ENCODE measurements around the gene CSNK2B.

CSNK2B gene

GRCh38 chr6:31665501-31666336 is at the start of gene CSNK2B:
CSNK2B (plus strand) TSS chr6:31666080; CDS start chr6:31666832, 752 bp downstream.
- peak; percentile 98 for DNase-seq

GRCh38 chr6:31617010-31617409 is 48.9 kb upstream of the CSNK2B start:
- DNase-seq, result no peak

DNA sequence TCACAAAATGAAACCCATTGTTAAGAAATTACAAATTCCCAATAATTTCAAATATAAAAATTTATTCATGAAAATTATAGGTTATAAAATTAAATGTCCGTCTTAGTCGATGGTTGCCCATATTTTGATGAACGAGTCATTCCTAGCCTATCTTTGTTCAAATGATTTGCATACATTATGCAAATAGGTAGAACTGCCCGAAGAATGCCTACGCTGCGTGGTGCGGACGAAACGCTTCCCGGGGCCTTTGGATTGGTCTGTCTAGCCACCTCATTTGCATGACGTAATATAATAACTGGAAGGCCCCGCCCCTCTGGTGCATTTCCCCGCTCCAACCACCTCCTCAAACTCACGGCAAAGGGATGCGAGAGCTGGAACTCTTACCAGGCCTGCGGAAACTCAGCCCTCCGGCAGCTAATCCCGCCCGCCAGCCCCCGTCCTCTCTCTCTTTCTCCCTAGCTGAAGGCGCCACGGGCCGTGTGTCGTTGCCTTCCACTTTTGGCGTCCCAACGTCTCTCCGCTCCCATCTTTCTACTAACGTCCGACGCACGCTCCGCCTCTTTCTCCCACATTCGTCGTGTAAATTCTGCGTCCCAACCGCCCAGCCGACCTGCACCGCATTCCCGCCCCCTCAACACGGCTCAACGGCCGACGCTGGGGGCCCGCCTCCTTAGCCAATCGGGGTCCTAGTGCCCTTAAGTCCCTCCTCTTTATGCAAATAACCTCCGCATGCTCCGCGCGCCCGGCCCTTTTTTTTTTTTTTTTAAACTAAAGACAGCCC is 45.9 kb upstream of the CSNK2B start:
- peak; percentile 98 for DNase-seq

GRCh38 chr6:31620586-31621319 is 45.1 kb upstream of the CSNK2B start, which contains the start of gene PRRC2A:
PRRC2A (plus strand) TSS chr6:31620715; CDS start chr6:31622790, 2,075 bp downstream.
- peak; percentile 83 for DNase-seq

DNA sequence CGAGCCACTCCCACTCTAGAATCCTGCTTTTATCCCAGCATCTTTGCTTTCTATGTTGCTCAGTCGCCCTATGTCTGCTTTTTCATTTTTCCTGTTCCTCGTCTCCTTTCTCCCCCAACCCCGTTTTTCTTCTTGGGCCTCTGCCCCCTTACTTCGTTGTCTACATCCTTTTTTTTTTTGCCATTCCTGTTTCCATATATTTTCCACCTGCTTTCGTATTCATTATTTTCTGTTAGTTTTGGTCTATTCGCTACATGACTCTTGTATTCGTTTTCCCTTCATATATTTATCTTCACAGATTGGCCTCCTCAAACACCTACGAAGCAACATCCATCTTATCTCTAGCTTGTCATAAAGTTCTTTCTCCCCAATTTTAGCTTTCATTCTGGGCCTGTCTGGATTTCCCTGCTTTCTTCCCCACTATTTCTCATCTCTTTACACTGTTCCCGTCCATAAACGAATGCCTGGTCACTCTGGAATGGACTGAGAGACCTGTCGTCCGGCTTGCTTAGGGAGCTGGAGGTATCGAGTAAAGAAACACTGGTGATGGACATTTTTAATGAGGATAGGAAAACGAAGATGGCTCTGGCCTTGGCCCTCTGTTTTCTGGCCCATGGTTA is 44.5 kb upstream of the CSNK2B start:
- DNase-seq, result no peak

- no peak for DNase-seq
Measured at GRCh38 chr6:31621991-31622390, 43.9 kb upstream of the CSNK2B start.

GRCh38 chr6:31622684-31623091 is 43.2 kb upstream of the CSNK2B start:
- DNase-seq, result no peak

- no peak for DNase-seq
Measured at GRCh38 chr6:31624070-31624469, 41.8 kb upstream of the CSNK2B start.

DNA sequence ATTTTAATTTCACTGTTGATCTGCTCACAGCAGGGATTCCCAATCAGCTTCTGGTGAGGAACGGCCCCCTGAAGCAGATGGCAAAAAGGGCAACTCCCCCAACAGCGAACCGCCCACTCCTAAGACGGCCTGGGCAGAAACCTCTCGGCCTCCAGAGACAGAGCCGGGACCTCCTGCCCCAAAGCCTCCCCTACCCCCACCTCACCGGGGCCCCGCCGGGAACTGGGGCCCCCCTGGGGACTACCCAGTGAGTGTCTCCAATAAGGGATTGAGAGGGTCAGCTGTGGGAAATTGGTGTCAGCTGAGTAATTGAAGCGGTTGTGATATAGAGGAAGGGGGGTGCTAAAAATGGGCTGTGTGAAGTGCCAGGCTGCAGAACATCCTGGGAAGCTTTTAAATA is 38.9 kb upstream of the CSNK2B start:
- no peak for DNase-seq

DNA sequence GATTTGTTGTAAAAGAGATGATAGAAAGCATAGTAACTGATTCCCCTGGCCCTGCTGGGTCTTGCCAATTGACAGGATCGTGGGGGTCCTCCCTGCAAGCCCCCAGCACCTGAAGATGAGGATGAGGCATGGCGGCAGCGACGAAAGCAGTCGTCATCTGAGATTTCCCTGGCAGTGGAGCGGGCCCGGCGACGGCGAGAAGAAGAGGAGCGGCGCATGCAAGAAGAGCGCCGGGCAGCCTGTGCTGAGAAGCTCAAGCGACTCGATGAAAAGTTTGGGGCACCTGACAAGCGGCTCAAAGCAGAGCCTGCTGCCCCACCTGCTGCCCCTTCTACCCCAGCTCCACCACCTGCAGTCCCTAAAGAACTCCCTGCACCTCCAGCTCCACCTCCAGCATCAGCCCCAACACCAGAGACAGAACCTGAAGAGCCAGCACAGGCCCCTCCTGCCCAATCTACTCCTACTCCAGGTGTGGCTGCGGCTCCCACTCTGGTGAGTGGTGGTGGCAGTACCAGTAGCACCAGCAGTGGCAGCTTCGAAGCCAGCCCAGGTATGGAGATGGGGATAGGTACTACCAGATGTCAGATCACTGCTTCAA is 38.1 kb upstream of the CSNK2B start:
- no peak for DNase-seq

GRCh38 chr6:31629014-31629413 is 36.9 kb upstream of the CSNK2B start:
- DNase-seq, result no peak

GRCh38 chr6:31630177-31630934 is 35.5 kb upstream of the CSNK2B start:
- no peak for DNase-seq

GRCh38 chr6:31631209-31631608 is 34.7 kb upstream of the CSNK2B start:
- DNase-seq, result no peak

DNA sequence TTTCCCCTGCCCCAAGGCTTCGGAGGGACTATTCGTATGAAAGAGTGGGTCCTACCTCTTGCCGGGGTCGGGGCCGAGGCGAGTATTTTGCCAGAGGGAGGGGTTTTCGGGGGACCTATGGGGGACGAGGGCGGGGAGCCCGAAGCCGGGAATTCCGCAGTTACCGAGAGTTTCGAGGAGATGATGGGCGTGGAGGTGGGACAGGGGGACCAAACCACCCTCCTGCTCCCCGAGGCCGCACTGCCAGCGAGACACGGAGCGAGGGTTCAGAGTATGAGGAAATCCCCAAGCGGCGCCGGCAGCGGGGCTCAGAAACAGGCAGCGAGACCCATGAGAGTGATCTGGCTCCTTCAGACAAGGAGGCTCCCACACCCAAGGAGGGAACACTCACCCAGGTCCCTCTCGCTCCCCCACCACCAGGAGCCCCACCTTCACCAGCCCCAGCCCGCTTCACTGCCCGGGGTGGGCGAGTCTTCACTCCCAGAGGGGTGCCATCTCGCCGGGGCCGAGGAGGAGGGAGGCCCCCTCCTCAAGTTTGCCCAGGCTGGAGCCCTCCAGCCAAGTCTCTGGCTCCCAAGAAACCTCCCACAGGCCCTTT is 34.1 kb upstream of the CSNK2B start:
- DNase-seq, result no peak

DNA sequence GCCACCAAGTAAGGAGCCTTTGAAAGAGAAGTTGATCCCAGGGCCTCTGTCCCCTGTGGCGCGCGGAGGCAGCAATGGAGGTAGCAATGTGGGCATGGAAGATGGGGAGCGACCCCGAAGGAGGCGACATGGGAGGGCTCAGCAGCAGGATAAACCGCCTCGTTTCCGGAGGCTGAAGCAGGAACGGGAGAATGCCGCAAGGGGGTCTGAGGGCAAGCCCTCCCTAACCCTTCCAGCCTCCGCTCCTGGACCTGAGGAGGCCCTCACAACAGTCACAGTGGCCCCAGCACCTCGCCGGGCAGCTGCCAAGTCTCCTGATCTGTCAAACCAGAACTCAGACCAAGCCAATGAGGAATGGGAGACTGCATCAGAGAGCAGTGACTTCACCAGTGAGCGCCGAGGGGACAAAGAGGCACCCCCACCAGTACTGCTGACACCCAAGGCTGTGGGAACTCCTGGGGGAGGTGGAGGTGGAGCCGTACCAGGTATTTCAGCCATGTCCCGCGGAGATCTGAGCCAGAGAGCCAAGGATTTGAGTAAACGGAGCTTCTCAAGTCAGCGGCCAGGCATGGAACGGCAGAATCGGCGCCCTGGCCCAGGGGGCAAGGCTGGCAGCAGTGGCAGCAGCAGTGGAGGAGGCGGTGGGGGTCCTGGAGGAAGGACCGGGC is 33.5 kb upstream of the CSNK2B start:
- DNase-seq, result no peak

DNA sequence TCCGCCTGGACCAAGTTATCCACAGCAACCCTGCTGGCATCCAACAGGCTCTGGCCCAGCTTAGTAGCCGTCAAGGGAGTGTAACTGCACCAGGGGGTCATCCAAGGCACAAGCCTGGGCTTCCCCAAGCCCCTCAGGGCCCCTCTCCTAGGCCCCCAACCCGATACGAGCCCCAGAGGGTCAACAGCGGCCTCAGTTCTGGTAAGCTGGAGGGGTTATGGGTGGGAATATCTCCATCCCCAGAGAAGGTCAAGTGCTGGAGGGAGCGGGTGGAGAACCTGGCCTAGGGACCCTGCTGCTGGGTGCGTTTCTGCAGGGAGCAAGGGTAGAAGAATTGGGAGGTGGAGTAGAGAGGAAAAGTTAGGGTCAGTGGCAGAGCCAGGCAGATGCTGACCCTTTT is 32.4 kb upstream of the CSNK2B start:
- DNase-seq, result no peak

GRCh38 chr6:31634131-31634530 is 31.7 kb upstream of the CSNK2B start:
- DNase-seq, result no peak

DNA sequence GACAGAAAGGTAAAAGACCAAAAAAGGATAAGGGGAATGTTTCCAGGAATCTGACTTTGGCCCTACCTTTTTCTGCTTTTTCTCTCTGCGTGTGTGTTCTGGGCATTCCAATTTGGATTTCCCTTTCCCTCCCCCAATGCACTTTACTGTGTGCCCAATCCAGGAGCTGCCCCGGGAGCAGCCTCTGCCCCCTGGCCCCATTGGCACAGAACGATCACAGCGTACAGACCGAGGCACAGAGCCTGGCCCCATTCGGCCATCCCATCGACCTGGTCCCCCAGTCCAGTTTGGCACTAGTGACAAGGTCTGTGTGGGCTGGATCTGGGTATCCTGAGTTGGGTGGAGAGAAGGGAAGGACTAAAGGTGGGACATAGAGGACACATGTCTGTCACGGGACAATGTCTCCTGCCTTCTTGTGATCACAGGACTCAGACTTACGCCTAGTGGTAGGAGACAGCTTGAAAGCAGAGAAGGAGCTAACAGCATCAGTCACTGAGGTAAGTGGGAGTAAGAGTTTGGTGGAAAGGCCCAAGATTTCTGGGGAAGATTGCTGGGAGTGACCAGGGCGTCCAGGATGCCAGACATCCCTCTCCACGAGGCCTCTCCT is 30.8 kb upstream of the CSNK2B start:
- DNase-seq, result no peak

- no peak for DNase-seq
Measured at GRCh38 chr6:31636698-31637596, 28.9 kb upstream of the CSNK2B start.
